ENCODE data around the gene CRYBA4.

The CRYBA4 gene

GRCh38 chr22:26580240-26580962 lies 41.4 kb upstream of the CRYBA4 start:
- H3K27ac ChIP-seq, result no peak overlapping the region
- no peak for TF ChIP-seq CTCF (conservative IDR thresholded peaks at IDR 0.05)

- H3K27ac ChIP-seq, result no peak overlapping the region
Measured at GRCh38 chr22:26581026-26581425, 40.7 kb upstream of the CRYBA4 start.

GRCh38 chr22:26581633-26582168 lies 40.1 kb upstream of the CRYBA4 start:
- H3K27ac ChIP-seq, result no peak overlapping the region
- no peak for TF ChIP-seq CTCF (conservative IDR thresholded peaks at IDR 0.05)

More at GRCh38 chr22:26581026-26581425, 40.7 kb upstream of the CRYBA4 start:
- TF ChIP-seq CTCF (conservative IDR thresholded peaks at IDR 0.05), result no peak

- H3K27ac ChIP-seq, result no peak overlapping the region
- TF ChIP-seq CTCF (conservative IDR thresholded peaks at IDR 0.05), result no peak
Measured at GRCh38 chr22:26584010-26584409, 37.8 kb upstream of the CRYBA4 start.

GRCh38 chr22:26585104-26585790 lies 36.5 kb upstream of the CRYBA4 start:
- TF ChIP-seq CTCF (conservative IDR thresholded peaks at IDR 0.05), result no peak
- no peak overlapping the region for H3K27ac ChIP-seq

- no peak for TF ChIP-seq CTCF (conservative IDR thresholded peaks at IDR 0.05)
- no peak overlapping the region for H3K27ac ChIP-seq
Measured at GRCh38 chr22:26586556-26587325, 35.0 kb upstream of the CRYBA4 start.
